ENCODE results near the gene C21orf91.

C21orf91 gene

GRCh38 chr21:17795146-17796036 is 23.8 kb downstream of the C21orf91 start:
- DNase-seq (ENCODE audit: low read depth): no peak
- no peak for TF ChIP-seq CTCF (IDR thresholded peaks at IDR 0.05; ENCODE audit: control insufficient read depth, insufficient read depth, low read depth, low read length, missing control alignments)
- H3K4me3 ChIP-seq (ENCODE audit: control insufficient read depth, low read depth, low read length): no peak overlapping the region

- no peak for TF ChIP-seq CTCF (IDR thresholded peaks at IDR 0.05; ENCODE audit: control insufficient read depth, insufficient read depth, low read depth, low read length, missing control alignments)
- H3K4me3 ChIP-seq (ENCODE audit: control insufficient read depth, low read depth, low read length): no peak overlapping the region
- no peak for DNase-seq (ENCODE audit: low read depth)
These were observed 24.5 kb downstream of the C21orf91 start for GRCh38 chr21:17794518-17795145.

- no peak for DNase-seq (ENCODE audit: low read depth)
- TF ChIP-seq CTCF (IDR thresholded peaks at IDR 0.05; ENCODE audit: control insufficient read depth, insufficient read depth, low read depth, low read length, missing control alignments): no peak
- H3K4me3 ChIP-seq (ENCODE audit: control insufficient read depth, low read depth, low read length): no peak overlapping the region; the same call in 1 of the 2 replicates
These were observed 25.7 kb downstream of the C21orf91 start for GRCh38 chr21:17793246-17794123.

GRCh38 chr21:17789656-17790055 is 29.5 kb downstream of the C21orf91 start:
- TF ChIP-seq CTCF (IDR thresholded peaks at IDR 0.05; ENCODE audit: control insufficient read depth, insufficient read depth, low read depth, low read length, missing control alignments): no peak
- DNase-seq (ENCODE audit: low read depth): no peak
- H3K4me3 ChIP-seq (ENCODE audit: control insufficient read depth, low read depth, low read length): no peak overlapping the region

- H3K4me3 ChIP-seq (ENCODE audit: control insufficient read depth, low read depth, low read length): no peak overlapping the region
- no peak for DNase-seq (ENCODE audit: low read depth)
- no peak for TF ChIP-seq CTCF (IDR thresholded peaks at IDR 0.05; ENCODE audit: control insufficient read depth, insufficient read depth, low read depth, low read length, missing control alignments)
These were observed 30.1 kb downstream of the C21orf91 start for GRCh38 chr21:17789069-17789468.

GRCh38 chr21:17786851-17787181 is 32.3 kb downstream of the C21orf91 start:
- H3K4me3 ChIP-seq (ENCODE audit: control insufficient read depth, low read depth, low read length): no peak overlapping the region
- TF ChIP-seq CTCF (IDR thresholded peaks at IDR 0.05; ENCODE audit: control insufficient read depth, insufficient read depth, low read depth, low read length, missing control alignments): no peak
- no peak for DNase-seq (ENCODE audit: low read depth)
